Measurements from ENCODE around the gene GRIN2A.

DNA sequence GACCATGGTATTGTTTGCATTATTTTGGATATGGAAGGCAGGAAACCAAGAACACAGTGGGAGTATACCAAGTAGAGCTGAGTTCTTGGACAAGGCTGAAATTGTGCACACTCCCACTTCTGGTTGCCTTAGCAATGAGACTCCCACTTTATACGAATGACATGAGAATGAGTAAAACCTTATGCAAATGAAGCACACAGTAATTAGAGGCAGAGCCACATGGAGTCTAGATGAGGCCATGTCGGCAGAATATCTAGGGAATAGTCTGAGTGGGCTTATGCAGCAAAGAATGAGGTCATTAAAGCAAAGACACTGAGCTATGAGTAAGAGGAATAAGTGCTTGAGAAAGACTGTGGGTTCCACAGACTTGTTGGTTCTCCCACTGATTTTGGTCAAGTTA is 178.7 kb downstream of the GRIN2A start:
- TF ChIP-seq, protein P1, sequence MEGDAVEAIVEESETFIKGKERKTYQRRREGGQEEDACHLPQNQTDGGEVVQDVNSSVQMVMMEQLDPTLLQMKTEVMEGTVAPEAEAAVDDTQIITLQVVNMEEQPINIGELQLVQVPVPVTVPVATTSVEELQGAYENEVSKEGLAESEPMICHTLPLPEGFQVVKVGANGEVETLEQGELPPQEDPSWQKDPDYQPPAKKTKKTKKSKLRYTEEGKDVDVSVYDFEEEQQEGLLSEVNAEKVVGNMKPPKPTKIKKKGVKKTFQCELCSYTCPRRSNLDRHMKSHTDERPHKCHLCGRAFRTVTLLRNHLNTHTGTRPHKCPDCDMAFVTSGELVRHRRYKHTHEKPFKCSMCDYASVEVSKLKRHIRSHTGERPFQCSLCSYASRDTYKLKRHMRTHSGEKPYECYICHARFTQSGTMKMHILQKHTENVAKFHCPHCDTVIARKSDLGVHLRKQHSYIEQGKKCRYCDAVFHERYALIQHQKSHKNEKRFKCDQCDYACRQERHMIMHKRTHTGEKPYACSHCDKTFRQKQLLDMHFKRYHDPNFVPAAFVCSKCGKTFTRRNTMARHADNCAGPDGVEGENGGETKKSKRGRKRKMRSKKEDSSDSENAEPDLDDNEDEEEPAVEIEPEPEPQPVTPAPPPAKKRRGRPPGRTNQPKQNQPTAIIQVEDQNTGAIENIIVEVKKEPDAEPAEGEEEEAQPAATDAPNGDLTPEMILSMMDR (IDR thresholded peaks at IDR 0.05; ENCODE audit: extremely low read depth in 1 of 2, insufficient read depth in 1 of 2, low read depth in 1 of 2, low read length in 2 of 2): no peak
- TF ChIP-seq POLR2AphosphoS5 (IDR thresholded peaks at IDR 0.05; ENCODE audit: insufficient read depth, low read depth, low read length) (no peak), EZH2 (IDR thresholded peaks at IDR 0.05; ENCODE audit: borderline replicate concordance, low read depth, low read length, severe bottlenecking) (no peak)
